GM12875 (cell line): ENCODE measurements around the gene SLC5A8.

ENCODE experiments used
- H3K4me3 ChIP-seq: one replicate; pipeline ENCODE4 v1.5.1; 2011; ENCODE audit warnings: low read depth, low read length, control low read depth
- CTCF ChIP-seq: IDR thresholded peaks from 2 replicates; pipeline ENCODE4 v1.5.1; 2011; ENCODE audit warnings: low read depth, mild to moderate bottlenecking, control low read depth, inconsistent platforms, low read length, moderate library complexity, borderline replicate concordance; ENCODE audit not compliant: insufficient read depth

SLC5A8 gene

GRCh38 chr12:101207086-101207780, 2.8 kb downstream of the SLC5A8 start:
- TF ChIP-seq CTCF = no peak
- no peak overlapping the region for H3K4me3 ChIP-seq

- no peak overlapping the region for H3K4me3 ChIP-seq
- TF ChIP-seq CTCF = no peak
Measured at GRCh38 chr12:101204602-101205304, 5.3 kb downstream of the SLC5A8 start.

DNA sequence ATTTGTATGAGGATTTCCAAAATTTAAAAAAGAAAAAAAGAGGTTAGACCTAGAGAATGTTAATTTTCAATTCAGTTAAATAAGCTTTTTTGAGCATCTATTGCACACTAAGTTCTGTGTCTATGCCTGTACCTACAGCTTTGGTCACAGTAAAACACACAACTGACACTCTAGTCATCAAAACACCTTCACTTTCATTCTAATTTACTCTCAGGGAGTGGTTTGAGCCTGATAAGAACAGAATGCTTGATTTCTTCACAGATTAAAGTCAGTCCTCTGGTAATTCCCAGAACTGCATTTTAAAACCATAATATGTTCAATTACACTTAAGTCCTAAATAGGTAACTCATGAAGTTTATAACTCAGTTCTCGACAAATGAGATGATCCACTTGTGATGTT, 9.2 kb downstream of the SLC5A8 start:
- TF ChIP-seq CTCF = no peak
- H3K4me3 ChIP-seq = no peak overlapping the region

- H3K4me3 ChIP-seq = no peak overlapping the region
- TF ChIP-seq CTCF = no peak
Measured at GRCh38 chr12:101200145-101200544, 9.9 kb downstream of the SLC5A8 start.

DNA sequence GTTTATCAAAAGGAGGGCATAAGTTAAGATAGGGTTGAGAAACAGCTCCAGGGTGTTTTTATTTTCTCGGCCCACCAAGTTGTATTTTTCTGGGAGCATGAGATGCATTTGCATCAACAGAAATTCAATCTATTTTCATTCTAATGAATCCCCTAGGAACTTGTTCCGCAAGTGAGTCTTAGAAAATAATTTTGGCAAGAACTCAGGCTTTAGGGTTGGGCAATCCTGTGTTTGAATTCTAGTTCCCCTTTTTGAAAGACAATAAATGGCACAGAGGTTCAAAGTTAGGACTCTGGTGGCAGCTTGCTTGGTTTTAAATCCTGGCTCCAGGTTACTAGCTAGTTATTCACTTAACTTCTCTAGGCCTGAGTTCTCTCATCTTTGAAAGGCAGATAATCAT, 23.7 kb downstream of the SLC5A8 start:
- TF ChIP-seq CTCF = no peak
- H3K4me3 ChIP-seq = no peak overlapping the region

DNA sequence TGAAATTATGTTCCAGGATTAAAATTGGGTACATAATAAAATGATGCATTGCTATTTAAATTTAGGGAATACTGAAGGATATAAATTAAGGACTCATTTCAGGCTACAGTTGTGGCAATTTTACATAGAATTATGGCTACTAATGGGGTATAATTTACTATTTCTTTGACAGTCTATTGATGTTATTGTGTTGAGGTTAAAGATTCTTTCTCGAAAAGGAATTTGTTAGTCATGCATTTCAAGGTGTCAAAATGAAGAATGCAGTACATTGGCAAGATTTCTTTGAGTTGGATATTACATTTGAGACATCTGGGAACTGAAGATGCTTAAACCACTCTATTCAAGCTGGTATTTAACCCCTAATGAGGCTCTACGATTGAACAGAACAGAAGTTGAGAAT, 28.3 kb downstream of the SLC5A8 start:
- no peak overlapping the region for H3K4me3 ChIP-seq
- TF ChIP-seq CTCF = no peak

- no peak for TF ChIP-seq CTCF
- no peak overlapping the region for H3K4me3 ChIP-seq
Measured at GRCh38 chr12:101174541-101174940, 35.5 kb downstream of the SLC5A8 start.
